ENCODE results near the gene LYG1. TPM values are rescaled to one million over a fixed set of nuclear protein-coding genes. Genes with fewer than 3 reads are reported as not detected.

Gene LYG1
- total and polyA plus RNA-seq, 2 of the 4 experiments (the other 2 are of a cell fraction): 1.2 TPM; not detected in 1

Other genes with a start within 250 kb of the LYG1 start
- under 0.01 TPM in 1 of 2 replicates, not detected in the other for gene C2orf15, start 159.5 kb downstream of the LYG1 start, total RNA-seq (2012; rRNA removed)
- not detected in 2 replicates for gene C2orf15, start 159.5 kb downstream of the LYG1 start, polyA plus RNA-seq (2012; rRNA removed)
- 0.54 and 1.1 TPM in 2 replicates for gene TSGA10, start 146.3 kb downstream of the LYG1 start, total RNA-seq (2012; rRNA removed)
- gene TSGA10, start 146.3 kb downstream of the LYG1 start, polyA plus RNA-seq (2012; rRNA removed): 0.22 and 0.32 TPM in 2 replicates
- gene LIPT1, start 146.2 kb downstream of the LYG1 start, total RNA-seq (2012; rRNA removed): 3.2 and 4.2 TPM in 2 replicates
- 2.6 and 3.5 TPM in 2 replicates for gene LIPT1, start 146.2 kb downstream of the LYG1 start, polyA plus RNA-seq (2012; rRNA removed)
- gene MITD1, start 120.1 kb downstream of the LYG1 start, total RNA-seq (2012; rRNA removed): 4.3 and 19.4 TPM in 2 replicates
- gene MITD1, start 120.1 kb downstream of the LYG1 start, polyA plus RNA-seq (2012; rRNA removed): 14.5 and 18.7 TPM in 2 replicates
- gene MRPL30, start 120.0 kb downstream of the LYG1 start, total RNA-seq (2012; rRNA removed): 34.8 and 39.2 TPM in 2 replicates
- gene MRPL30, start 120.0 kb downstream of the LYG1 start, polyA plus RNA-seq (2012; rRNA removed): 14.9 and 18.7 TPM in 2 replicates
- not detected in 2 replicates for gene LYG2, start 45.5 kb downstream of the LYG1 start, total RNA-seq (2012; rRNA removed)
- not detected in 2 replicates for gene LYG2, start 45.5 kb downstream of the LYG1 start, polyA plus RNA-seq (2012; rRNA removed)
- gene TXNDC9, start 35.1 kb upstream of the LYG1 start, total RNA-seq (2012; rRNA removed): 55.4 and 71.7 TPM in 2 replicates
- 28.9 and 33.9 TPM in 2 replicates for gene TXNDC9, start 35.1 kb upstream of the LYG1 start, polyA plus RNA-seq (2012; rRNA removed)
- 19.7 and 26.9 TPM in 2 replicates for gene EIF5B, start 36.2 kb upstream of the LYG1 start, total RNA-seq (2012; rRNA removed)
- gene EIF5B, start 36.2 kb upstream of the LYG1 start, polyA plus RNA-seq (2012; rRNA removed): 15.7 and 21.8 TPM in 2 replicates
- 25.8 and 30.1 TPM in 2 replicates for gene REV1, start 188.8 kb upstream of the LYG1 start, total RNA-seq (2012; rRNA removed)
- 12.3 and 13.4 TPM in 2 replicates for gene REV1, start 188.8 kb upstream of the LYG1 start, polyA plus RNA-seq (2012; rRNA removed)

All from IMR-90 (cell line).